HG03175 (cell line): Measurements from ENCODE around the gene PCARE.
"Not testable (repeated sequence)": the region's sequence is repeated elsewhere in the genome, so short reads cannot be mapped to it uniquely, and the experiment has no call there.

Experiments
- ATAC-seq: cut with Tn5 transposase; IDR thresholded peaks from one replicate; pipeline ENCODE4 v1.9.1; 2021; ENCODE audit warnings: mild to moderate bottlenecking, moderate library complexity; ENCODE audit not compliant: unreplicated experiment

The PCARE gene

GRCh38 chr2:29074411-29074810 is at the start of gene PCARE:
Gene PCARE (minus strand): TSS chr2:29074523. CDS start chr2:29074261, 262 bp downstream.
- ATAC-seq = no peak

- ATAC-seq = no peak
Observed at GRCh38 chr2:29123617-29124349, 49.5 kb upstream of the PCARE start.

- ATAC-seq = no peak
Observed at GRCh38 chr2:29120846-29121245, 46.5 kb upstream of the PCARE start.

- ATAC-seq = no peak
Observed at GRCh38 chr2:29119211-29119610, 44.9 kb upstream of the PCARE start.

- ATAC-seq = no peak
Observed at GRCh38 chr2:29117636-29118303, 43.4 kb upstream of the PCARE start.

GRCh38 chr2:29115797-29116781 is 41.8 kb upstream of the PCARE start:
- ATAC-seq = peak; percentile 44

- ATAC-seq = peak; percentile 40
Observed at GRCh38 chr2:29114946-29115609, 40.8 kb upstream of the PCARE start, which contains the start of gene CLIP4. Gene CLIP4 (plus strand): TSS chr2:29115415. CDS start chr2:29121389, 5,974 bp downstream.

- ATAC-seq = no peak
Observed at GRCh38 chr2:29114586-29114945, 40.2 kb upstream of the PCARE start.

- ATAC-seq = peak; percentile 30
Observed at GRCh38 chr2:29113891-29114321, 39.6 kb upstream of the PCARE start.

- ATAC-seq = no peak
Observed at GRCh38 chr2:29113027-29113686, 38.8 kb upstream of the PCARE start.

GRCh38 chr2:29112379-29112778 is 38.1 kb upstream of the PCARE start:
- ATAC-seq = no peak

- ATAC-seq = peak; percentile 55
Observed at GRCh38 chr2:29110916-29111535, 36.7 kb upstream of the PCARE start.

GRCh38 chr2:29109246-29109645 is 34.9 kb upstream of the PCARE start:
- no peak for ATAC-seq

- no peak for ATAC-seq
Observed at GRCh38 chr2:29108225-29108624, 33.9 kb upstream of the PCARE start.

- ATAC-seq = not testable (repeated sequence)
Observed at GRCh38 chr2:29107547-29107946, 33.2 kb upstream of the PCARE start.

- no peak for ATAC-seq
Observed at GRCh38 chr2:29106980-29107388, 32.7 kb upstream of the PCARE start.

GRCh38 chr2:29106256-29106655 is 31.9 kb upstream of the PCARE start:
- no peak for ATAC-seq

- no peak for ATAC-seq
Observed at GRCh38 chr2:29105375-29105774, 31.1 kb upstream of the PCARE start.

- ATAC-seq = no peak
Observed at GRCh38 chr2:29104688-29105087, 30.4 kb upstream of the PCARE start.

- no peak for ATAC-seq
Observed at GRCh38 chr2:29100564-29100963, 26.2 kb upstream of the PCARE start.
